Measurements from ENCODE around the gene RGS7. TPM values are rescaled to one million over a fixed set of nuclear protein-coding genes. Genes with fewer than 3 reads are reported as not detected.

RGS7 gene
- total RNA-seq, 1 experiment from 2014 or later: 1.5 TPM

DNA sequence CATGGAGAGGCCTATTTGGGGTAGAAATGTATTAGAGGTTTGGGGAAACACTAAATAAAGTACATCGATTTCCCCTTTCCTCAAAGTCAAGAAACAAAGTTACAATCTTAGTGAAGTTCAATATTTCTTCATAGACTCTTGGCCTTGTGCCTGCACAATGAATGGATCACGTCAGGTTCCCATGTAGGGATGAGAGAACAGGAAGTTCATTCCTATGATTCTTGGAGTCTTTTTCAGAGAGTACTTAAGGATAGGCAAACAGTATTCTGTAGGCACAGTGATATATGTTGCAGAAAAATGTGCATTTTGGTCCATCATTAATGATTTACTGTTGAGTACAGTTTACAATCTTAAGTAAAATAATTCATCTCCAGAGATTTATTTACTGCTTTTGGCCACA lies 275.5 kb downstream of the RGS7 start:
- H3K79me2 ChIP-seq (ENCODE audit: insufficient read depth, low read length): no peaks in the 10 kb centered on the region
- no peaks in the 10 kb centered on the region for H3K27me3 Mint-ChIP-seq (ENCODE audit: low read depth)
- peak overlapping the region; percentile 14 for H3K9ac ChIP-seq (ENCODE audit: extremely low read depth, insufficient read length, low read length)
- no peak overlapping the region for H2BK20ac ChIP-seq (ENCODE audit: low read depth, low read length, poor library complexity, severe bottlenecking)
- no peaks in the 10 kb centered on the region for H3K79me1 ChIP-seq (ENCODE audit: insufficient read depth, low read depth, low read length, poor library complexity, severe bottlenecking)
- no peak overlapping the region for H2BK5ac ChIP-seq (ENCODE audit: insufficient read length, low read length)
- H3K4ac ChIP-seq (ENCODE audit: low read depth, low read length): no peak overlapping the region
- H3K23ac ChIP-seq (ENCODE audit: insufficient read length, low read depth, low read length): no peak overlapping the region
- H3K36me3 Mint-ChIP-seq (ENCODE audit: insufficient read depth in 1 of 3, low read depth in 3 of 3): no peaks in the 10 kb centered on the region
- no peak overlapping the region for H2BK12ac ChIP-seq (ENCODE audit: insufficient read length, low read depth, low read length)
- no peak overlapping the region for H2AFZ ChIP-seq (ENCODE audit: low read length)
- no peaks in the 10 kb centered on the region for H3K23me2 ChIP-seq (ENCODE audit: insufficient read length, low read depth, low read length, poor library complexity, severe bottlenecking)
- no peak overlapping the region for H3K27ac Mint-ChIP-seq
- no peak overlapping the region for H3K18ac ChIP-seq (ENCODE audit: insufficient read length, low read depth, low read length)
- no peak overlapping the region for H2BK15ac ChIP-seq (ENCODE audit: low read depth, low read length)
- no peak overlapping the region for H2AK5ac ChIP-seq (ENCODE audit: insufficient read length, low read length)
- no peak overlapping the region for H3T11ph ChIP-seq (ENCODE audit: low read length)
- TF ChIP-seq, protein P1, sequence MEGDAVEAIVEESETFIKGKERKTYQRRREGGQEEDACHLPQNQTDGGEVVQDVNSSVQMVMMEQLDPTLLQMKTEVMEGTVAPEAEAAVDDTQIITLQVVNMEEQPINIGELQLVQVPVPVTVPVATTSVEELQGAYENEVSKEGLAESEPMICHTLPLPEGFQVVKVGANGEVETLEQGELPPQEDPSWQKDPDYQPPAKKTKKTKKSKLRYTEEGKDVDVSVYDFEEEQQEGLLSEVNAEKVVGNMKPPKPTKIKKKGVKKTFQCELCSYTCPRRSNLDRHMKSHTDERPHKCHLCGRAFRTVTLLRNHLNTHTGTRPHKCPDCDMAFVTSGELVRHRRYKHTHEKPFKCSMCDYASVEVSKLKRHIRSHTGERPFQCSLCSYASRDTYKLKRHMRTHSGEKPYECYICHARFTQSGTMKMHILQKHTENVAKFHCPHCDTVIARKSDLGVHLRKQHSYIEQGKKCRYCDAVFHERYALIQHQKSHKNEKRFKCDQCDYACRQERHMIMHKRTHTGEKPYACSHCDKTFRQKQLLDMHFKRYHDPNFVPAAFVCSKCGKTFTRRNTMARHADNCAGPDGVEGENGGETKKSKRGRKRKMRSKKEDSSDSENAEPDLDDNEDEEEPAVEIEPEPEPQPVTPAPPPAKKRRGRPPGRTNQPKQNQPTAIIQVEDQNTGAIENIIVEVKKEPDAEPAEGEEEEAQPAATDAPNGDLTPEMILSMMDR (conservative IDR thresholded peaks at IDR 0.05): no peak
- H3K9me3 Mint-ChIP-seq: no peaks in the 10 kb centered on the region
- no peak overlapping the region for H3K14ac ChIP-seq (ENCODE audit: insufficient read depth, low read length)
- H3K4me3 Mint-ChIP-seq: no peak overlapping the region
- no peak for DNase-seq
- no peak overlapping the region for H4K8ac ChIP-seq (replicated peaks; ENCODE audit: insufficient read length, low read depth, low read length)
- H3K27me3 ChIP-seq (ENCODE audit: insufficient read depth, low read length): no peaks in the 10 kb centered on the region
- no peaks in the 10 kb centered on the region for H4K20me1 ChIP-seq (ENCODE audit: control insufficient read depth, insufficient read depth, insufficient read length)
- no peak overlapping the region for H3K27ac ChIP-seq (ENCODE audit: insufficient read length, low read depth, low read length)
- no peak overlapping the region for H2BK120ac ChIP-seq (ENCODE audit: low read depth, low read length, poor library complexity, severe bottlenecking)
- H3K4me2 ChIP-seq (ENCODE audit: insufficient read depth, insufficient read length, low read length): no peak overlapping the region
- H3K56ac ChIP-seq (ENCODE audit: insufficient read length, low read depth, low read length): no peak overlapping the region
- no peaks in the 10 kb centered on the region for H3K9me3 ChIP-seq (ENCODE audit: control insufficient read depth, low read depth, low read length)
- no peaks in the 10 kb centered on the region for H3K4me1 ChIP-seq (ENCODE audit: insufficient read depth, low read length)
- H3K4me1 Mint-ChIP-seq: peaks cover 15% of the 10 kb centered on the region in 2 experiments
- WGBS (ENCODE audit: extremely low coverage, insufficient read length, low lambda C conversion rate): no CpG with 5 or more reads among the region's 2 CpGs
- no peak overlapping the region for H4K5ac ChIP-seq (ENCODE audit: insufficient read length, low read depth, low read length)
- H4K91ac ChIP-seq (ENCODE audit: insufficient read length, low read depth, low read length): no peak overlapping the region
